OCI-LY3 (cell line): Measurements from ENCODE around the gene C21orf91.

ENCODE experiments used
- EZH2phosphoT487 ChIP-seq: fragments of 200-600 bp; shearing (Covaris generic); IDR thresholded peaks from 2 replicates; pipeline ENCODE4 v1.6.1; 2018; ENCODE audit warnings: antibody characterized with exemption, mixed run types, low read depth
- TF ChIP-seq, protein P1 (sequence below): fragments of 200-600, 300-600 bp; sonication (generic); IDR thresholded peaks from 2 replicates; pipeline ENCODE4 v1.5.1; 2014; ENCODE audit warnings: antibody characterized with exemption, low read length, low read depth

DNA sequence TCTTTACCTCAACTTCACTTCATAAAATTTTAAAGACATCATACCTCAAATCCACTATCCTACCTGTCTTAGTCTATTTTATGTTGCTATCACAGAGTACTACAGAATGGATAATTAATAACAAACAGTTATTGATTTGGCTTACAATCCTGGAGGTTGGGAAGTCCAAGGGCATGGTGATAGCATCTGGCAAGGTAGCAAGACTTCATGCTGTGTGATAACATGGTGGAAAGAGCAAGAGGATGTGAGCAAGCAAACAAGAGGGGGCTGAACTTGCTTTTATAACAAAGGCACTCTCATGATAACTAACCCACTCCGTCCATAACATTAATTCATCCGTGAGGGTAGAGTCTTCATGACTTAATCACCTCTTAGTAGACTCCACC lies 33.8 kb downstream of the C21orf91 start:
- TF ChIP-seq, protein P1, sequence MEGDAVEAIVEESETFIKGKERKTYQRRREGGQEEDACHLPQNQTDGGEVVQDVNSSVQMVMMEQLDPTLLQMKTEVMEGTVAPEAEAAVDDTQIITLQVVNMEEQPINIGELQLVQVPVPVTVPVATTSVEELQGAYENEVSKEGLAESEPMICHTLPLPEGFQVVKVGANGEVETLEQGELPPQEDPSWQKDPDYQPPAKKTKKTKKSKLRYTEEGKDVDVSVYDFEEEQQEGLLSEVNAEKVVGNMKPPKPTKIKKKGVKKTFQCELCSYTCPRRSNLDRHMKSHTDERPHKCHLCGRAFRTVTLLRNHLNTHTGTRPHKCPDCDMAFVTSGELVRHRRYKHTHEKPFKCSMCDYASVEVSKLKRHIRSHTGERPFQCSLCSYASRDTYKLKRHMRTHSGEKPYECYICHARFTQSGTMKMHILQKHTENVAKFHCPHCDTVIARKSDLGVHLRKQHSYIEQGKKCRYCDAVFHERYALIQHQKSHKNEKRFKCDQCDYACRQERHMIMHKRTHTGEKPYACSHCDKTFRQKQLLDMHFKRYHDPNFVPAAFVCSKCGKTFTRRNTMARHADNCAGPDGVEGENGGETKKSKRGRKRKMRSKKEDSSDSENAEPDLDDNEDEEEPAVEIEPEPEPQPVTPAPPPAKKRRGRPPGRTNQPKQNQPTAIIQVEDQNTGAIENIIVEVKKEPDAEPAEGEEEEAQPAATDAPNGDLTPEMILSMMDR: no peak
- no peak for TF ChIP-seq EZH2phosphoT487
